Measurements from ENCODE around the gene RUFY4.
"Not testable (repeated sequence)": the region's sequence is repeated elsewhere in the genome, so short reads cannot be mapped to it uniquely, and the experiment has no call there.

Gene RUFY4

DNA sequence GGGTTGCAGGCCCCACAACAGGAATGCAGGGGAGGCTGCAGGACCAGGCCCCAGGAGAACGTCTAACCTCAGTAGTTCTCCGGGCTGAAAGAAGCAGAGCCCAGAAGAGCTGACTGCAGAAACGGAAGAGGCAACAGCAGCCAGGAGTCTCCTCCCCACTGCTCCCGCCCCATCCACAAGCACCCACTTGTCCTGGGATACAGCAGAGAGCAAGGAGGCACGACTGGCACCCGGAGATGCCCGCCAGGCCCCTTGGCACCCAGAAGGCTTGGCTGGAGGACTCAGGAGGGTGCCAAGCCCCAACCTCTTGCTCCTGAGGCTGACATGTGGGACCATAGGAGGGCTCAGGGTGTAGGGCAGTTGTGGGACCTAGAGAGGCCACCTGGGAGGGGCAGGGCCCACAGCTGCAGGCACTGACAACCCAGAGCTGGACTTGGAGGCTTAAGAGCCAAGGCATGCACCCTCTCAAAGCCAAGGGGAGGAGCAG lies 37.2 kb upstream of the RUFY4 start:
- no peak for DNase-seq

DNA sequence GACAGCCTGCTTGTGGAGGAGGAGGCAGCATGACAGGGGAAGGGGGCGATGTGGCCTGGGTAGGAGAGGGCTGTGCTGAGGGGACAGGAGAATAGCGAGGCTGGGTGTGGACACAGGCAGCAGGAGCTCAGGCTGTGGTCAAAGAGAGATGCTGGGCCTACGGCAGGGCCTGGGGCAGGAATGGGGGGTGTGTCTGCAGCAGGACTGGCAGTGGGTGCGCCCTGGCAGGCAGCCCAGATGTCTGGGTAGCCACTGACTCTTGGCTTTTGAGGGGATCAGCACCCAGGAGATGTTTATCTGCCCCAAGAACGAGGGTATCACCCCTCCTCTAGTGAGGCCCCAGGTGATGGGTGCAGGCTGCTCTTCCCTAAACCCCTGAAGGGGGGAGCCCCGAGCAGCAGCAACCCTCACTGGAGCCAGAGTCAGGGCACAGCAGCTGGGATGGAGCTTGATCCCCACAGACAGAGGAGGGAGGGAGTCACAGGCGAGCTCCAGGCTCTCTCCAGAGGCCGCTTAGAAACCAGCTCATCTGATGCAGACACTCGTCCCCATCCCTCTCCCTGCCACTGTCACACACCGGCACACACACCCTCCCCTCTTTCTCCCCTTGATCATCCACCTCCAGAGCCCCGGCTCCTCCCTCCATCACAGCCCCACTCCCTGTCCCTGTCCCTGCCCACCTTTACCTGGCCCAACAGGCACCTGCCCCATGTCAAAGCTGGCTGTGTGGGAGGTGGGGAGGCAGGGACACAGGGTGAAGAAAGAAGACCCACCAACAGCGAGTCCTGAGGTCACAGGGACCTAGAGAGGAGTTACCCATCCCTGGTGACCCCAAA lies 36.5 kb upstream of the RUFY4 start:
- peak; percentile 19 for DNase-seq

DNA sequence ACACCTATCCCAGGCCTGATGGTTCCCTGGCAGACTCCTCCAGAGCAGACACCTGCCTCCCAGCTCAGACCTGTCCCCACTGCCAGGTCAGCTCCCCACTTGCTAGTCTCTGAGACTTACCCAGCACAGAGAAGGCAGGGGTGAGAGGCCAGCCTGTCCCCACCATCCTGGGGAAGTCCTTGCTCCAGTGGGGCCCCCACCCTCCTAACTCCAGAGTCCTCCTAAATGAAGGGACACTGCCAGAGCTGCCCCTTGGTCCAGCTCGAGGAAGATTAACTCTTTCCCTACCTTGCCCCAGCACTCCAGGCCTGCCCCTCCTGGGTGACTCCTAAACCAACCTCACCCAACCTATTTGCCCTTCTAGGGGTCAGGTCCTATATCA lies 35.9 kb upstream of the RUFY4 start:
- no peak for DNase-seq

DNA sequence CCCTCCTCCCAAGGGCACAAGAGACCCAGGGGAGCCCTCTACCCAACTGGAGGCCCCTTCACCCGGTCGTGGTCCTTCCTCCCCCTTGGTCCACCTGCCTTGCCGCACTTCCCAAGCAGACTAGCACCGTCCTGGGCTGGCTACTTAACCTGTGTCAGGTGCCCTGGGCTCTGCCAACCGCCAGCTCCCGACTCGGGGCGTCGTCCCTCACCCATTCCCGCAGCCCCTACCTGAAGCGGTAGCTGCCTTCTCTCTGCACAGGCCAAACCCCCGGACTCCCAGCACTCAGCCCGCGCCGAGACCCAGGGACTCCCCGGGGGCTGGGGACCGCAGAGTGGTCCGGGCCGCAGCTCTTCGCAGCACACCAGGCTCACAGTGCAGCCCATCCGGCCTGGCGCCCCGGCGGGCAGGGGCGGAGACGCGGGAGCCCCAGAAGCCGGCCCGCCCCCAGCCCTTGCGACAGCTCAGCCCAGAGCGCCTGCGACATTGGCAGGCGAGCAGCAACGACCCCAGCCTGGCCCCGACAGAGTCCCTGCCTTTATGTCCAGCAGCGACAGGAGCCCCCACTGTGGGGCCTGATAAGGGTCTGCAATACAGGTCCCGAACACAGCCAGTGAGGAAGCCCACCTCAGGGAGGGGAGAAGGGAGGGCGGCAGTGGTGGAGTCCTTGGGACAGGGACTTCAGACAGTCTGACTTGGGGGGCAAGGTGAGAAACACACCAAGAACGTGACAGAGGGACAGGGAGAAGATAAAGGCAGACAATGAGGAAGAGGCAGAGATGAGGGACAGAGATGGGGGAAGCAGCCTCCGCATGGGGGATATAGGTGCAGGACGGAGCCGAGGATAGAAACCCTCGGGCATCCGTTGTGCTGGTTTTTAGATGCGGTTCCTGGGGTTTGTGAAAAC lies 35.2 kb upstream of the RUFY4 start:
- no peak for DNase-seq

DNA sequence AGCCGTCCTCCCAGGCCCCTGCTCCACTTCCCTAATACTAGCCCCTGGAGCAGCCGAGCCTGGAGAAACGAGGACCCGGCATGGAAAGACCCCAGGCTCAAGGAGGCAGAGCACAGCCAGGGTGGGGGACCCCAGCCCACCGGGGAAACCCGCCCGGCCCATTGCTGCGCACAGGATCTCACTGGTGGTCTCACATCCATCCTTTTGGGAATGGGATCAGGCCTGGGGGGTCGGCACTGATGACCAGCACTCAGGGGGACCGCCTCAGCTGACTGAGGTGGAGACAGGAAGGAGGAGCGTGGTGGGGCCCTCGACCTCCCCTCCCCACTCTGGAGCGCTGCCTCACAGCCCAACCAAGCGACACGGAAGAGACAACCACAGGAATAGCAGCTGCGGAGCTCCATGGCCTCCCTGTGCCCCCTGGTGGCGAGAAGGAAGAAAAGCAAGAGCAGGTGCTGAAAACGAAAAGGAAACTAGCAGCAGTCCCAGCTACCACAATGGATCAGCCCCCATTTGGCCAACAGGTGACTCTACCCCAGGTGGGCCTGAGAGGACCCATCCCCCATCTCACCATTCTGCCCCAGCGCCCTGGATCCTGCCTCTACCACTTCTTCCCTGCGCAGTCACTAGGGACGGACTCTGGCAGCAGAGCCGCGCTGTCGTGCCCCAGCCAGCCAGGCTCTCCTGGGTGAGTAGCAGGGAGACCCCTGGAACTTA lies 34.4 kb upstream of the RUFY4 start:
- peak; percentile 67 for DNase-seq

DNA sequence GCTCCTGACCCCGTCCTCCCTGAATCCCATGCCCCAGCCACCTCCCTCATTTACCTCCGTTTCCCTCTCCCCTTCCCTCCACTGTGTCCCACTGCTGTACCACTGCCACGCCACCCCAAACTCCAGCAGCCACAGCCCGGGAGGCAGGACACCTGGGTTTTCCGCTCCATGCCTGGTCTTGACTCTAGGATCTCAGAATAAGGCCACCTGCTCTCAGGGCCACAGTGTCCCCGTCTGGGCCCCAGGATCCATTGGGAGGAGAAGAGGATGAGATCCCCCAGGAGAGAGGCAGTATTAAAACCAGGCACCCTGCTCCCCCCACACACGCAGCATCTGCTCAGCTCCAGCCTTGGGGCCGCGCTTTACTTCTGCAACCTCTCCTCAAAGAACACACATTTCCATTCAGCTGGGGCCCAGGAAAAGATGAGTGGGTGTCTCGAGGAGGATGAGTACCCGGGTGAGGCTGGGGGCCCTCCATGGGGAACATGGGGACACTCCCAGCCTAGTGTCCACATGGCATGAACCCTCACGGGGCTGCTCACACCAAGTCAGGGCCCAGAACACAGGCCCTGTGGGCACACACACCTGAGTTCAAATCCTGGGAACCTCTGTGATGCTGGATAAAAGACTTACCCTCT lies 33.5 kb upstream of the RUFY4 start:
- DNase-seq: no peak

DNA sequence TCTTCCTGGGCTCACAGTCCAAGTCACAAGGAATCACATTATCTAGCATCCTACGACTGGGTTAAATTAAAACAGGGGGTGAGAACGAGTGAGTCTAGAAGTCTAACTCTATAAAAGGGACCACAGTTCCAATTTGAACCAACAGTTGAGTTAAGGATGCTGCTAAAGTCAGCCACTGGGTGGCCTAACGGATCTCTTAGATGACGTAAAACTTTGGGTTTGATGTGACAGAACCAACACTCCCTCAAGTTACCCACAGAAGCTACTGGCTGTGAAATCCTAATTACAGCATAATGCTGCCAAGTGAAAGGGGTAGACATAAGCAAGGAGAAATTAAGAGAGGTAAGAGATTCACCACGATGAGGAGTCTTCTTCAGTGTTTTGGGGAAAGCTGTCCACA lies 32.7 kb upstream of the RUFY4 start:
- no peak for DNase-seq

DNA sequence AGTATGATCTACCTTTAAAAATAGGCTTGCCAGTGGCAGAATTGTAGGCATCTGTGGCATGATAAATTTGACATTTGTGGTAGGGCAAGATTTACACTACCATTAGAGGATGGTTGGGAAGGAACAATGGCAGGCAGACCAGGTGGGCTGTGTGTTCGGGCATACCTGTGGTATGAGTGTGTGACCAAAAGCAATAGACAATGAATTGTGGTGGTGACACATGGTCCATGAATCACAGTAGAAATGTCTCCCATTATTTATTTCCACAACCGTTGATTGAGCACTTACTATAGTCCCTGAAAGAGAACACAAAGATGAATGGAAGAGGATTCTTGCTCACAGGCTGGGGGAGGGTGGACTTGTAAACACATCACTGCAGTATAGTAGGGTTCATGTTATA lies 29.9 kb upstream of the RUFY4 start:
- DNase-seq: no peak

DNA sequence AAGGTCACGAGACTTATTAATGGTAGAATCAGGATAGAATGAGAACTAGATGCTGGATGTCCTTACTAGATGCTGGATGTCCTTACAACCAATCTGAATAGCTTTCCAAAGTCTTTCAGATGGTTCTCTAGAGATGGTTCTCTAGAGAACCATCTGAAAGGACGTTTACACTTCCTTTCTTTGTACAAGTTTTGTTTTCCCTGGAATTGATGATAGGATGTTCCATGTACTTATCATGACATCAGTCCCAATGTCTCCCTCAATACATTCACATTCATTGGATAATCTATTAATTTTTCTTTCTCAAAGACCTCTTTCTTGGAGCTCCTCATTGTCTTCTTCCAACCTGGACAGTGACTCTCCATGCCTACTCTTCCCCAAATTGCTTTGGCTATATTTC lies 28.2 kb upstream of the RUFY4 start:
- DNase-seq: no peak

DNA sequence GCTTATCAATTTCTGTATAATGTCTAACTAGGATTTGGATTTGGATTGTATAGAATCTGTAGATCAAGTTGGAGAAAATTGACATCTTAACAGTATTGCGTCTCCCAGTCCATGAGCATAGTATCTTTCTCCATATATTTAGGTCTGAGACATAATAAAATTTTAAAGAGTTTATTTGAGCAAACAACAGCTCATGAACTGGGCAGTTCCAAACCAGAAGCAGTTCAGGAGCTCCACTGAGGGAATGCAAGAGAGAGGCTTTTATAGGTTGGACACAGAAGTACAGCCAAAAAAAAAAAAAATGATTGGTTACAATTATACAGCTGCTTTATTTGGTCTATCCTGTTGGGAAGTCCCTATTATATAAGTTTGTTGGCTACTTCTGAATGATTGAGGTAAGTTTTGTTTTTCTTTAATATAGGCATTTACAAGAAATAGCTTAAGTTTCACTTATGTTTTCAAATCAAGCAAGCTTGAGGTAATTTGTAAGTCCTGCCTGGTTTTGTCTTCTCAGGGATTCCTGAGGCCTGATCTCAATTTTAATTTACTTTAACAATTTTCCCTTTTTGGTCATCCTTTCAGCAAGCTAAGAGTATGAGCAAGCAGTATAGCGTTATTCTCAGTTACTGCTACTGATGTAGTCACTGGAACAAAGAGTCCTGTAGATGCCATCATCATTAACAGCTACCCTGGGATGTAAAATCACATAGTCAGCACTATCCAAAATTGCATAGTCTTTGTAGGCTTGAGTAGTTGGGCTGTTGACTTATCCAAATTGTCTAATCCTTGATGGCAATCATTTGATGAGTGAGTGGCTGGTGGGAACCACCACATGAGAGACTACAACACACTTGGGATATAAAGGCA lies 27.5 kb upstream of the RUFY4 start:
- no peak for DNase-seq

DNA sequence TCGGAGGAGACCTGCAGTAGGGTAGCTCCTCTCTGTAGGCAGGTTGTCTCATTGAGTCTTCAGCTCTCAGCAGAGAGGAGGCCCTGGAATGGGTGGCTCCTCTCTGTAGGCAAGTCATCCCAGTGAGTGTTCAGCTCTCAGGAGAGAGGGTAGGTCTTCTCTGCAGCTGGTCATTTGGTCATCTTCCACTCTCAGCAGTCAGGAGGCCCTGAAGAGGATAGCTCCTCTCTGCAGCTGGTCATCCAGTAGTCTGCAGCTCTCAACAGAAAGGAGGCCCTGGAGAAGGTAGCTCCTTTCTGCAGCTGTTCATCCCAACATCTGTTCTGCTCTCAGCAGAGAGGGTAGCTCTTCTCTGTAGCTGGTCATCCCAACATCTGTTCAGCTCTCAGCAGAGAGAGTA lies 26.0 kb upstream of the RUFY4 start:
- no peak for DNase-seq

DNA sequence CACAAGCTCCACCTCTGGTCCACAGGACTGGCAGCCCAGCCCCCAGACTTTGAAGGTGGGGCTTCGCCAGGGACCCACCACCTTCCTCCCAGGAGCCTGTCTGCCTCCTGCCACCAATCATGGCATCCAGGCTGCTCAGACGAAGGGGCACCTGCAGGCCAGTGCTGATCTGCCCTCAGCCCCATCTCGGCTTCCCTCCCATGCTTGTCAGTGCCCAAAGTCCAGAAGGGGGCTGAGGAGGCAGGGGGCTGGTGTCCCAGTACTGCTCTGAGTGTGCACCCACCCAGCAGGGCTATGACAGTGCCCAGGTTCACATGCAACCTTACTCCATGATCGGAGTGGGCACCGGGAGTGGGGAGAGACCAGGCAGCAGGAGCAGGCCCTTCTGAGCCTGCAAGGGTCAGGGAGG lies 25.3 kb upstream of the RUFY4 start:
- no peak for DNase-seq

DNA sequence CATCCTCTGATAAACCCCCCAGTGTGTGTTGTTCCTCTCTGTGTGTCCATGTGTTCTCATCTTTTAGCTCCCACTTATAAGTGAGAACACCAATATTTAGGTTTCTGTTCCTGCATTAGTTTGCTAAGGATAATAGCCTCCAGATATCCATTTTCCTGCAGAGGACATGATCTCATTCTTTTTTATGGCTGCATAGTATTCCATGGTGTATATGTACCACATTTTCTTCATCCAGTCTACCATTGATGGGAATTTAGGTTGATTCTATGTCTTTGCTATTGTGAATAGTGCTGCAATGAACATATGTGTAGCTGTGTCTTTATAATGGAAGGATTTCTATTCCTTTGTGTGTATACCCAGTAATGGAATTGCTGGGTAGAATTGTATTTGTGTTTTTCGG lies 24.5 kb upstream of the RUFY4 start:
- DNase-seq: not testable (repeated sequence)

DNA sequence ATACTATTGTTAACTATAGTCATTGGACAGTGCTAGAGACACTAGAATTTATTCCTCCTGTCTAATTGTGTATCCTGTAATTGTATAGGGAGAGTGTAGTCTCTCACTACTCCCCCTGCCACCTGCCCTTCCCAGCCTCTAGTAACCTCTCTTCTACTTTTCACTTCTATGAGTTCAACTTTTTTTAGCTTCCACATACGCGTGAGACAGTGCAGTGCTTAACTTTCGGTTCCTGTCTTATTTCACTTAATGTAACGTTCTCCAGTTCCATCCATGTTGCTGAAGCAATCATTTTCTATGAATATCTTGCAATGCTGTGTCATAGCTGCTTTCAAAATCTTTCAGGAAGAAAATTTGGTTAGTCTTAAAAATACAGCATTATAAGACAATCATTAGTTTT lies 22.8 kb upstream of the RUFY4 start:
- no peak for DNase-seq

DNA sequence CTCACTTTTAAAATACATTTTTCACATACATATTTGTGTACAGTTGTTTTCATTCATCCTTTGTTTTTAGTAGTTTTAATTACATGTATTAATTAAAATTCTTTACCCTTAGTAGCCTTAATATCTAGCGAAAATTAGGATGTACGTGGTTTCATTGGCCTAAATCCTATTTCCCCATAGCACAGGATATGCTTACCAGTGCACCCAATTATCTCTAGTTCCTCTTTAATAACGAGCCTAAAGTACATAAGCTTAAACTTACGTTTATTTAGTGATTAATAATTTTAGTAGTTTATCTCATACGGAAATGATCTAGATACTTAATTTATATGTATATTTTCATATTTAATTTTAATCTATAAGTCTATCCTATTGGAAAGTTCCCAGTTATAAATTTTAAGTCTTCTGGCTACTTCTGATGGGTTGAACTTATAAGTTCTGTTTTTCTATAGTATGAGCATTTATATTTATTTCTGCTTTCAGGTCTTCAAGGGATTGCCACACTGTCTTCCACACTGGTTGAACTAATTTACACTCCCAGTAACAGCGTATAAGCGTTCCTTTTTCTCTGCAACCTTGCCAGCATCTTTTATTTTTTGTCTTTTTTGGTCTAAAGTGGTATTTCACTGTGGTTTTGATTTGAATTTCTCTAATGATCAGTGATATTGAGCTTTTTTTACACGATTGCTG lies 21.4 kb upstream of the RUFY4 start:
- DNase-seq: no peak

DNA sequence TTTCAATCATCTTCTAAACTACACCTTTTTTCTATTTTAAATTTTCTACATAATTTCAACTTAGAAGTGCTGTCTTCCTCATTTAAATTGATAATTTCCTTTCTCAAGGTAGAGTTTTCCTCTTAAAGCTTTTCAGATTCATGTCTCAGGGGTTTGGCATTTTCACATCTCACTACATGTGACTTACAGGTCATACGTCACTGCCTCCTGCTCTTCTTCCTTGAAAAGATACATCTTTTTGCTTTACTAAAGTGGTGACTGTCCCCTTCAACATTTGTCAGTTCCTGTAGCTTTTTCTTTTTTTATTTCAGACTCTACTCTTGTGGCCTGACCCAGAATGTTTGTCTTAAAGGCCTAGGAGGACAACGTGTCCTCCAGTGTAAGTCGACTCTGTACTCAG lies 17.1 kb upstream of the RUFY4 start:
- DNase-seq: no peak

DNA sequence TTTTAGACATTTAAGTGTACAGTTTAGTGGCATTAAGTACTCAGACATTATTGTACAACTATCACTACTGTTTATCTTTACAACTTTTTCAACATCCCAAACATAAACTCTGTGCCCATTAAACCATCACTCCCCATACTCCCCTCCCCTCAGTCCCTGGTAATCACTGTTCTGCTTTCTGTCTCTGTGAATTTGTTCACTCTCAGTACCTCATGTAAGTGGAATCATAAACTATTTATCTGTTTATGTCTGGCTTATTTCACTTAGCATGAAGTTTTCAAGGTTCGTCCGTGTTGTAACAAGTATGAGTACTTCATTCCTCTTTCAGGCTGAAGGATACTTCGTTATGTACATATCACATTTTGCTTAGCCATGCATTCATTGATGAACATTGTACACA lies 9.8 kb upstream of the RUFY4 start:
- no peak for DNase-seq

DNA sequence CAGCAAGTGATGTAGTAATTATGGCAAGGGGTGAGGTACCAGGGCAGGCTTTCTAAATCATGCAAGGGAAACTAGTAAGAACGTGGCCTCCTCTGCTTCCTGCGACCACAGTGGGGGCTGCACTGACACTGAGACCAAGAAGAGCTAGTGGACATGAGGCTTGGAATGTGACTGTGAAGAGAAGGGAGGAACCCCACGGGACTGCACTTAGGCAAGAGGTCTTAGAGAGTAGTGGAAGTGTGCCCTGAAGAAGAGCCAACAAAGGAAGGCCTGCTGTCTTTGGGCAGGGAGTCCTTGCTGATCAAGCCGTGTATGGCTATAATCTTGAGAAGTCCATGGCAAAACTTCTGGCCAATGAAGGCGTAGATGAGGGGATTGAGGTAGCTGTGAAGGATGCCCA lies 8.9 kb upstream of the RUFY4 start:
- no peak for DNase-seq

DNA sequence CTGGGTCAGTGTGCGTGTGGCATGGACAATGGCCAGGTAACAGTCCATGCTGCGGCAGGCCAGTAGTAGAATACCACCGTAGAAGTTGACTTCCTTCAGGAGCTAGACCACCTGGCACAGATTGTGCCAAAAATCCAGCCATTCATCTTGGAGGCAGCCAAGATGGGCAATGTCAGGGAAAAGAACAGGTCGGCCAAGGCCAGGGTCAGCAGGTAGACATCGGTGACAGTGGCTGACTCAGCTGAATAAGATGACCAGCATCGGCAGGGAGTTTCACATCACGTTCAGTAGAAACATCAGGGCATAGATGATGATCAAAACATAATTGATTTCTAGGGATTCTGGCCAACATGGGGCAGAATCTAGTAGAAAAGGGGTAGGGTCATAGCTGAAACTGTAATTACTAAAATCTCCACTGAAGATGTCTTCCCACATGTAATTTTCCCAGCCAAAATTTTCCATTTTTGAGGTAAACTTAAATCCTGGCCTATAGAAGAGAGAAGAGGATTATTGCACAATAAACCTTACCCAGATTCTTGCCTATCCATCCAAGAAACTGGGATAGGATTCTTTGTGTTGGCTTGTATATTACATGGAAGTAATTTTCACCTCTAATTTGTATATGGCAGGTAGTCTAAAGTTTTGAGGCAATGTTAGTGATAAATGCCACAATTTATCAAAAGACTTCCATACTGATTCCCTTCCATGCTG lies 7.9 kb upstream of the RUFY4 start:
- DNase-seq: no peak

DNA sequence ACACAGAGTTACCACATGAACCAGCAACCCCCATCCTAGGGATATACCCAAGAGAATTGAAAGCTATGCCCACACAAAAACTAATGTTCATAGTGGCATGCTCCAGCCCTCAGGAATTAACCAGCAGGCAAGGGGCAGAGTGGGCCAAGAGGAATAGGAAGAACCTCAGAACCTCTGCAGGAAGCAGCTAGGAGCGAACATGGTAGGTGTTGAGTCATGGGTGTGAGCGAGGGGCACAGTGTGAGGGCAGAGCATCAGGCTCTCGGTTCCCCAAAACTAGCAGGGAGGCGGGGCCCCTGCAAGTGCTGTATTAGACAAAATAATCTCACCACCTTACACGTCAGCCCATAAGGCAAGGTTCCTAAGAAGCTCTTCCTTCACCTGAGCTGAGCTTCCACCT lies 5.6 kb upstream of the RUFY4 start:
- DNase-seq: no peak

DNA sequence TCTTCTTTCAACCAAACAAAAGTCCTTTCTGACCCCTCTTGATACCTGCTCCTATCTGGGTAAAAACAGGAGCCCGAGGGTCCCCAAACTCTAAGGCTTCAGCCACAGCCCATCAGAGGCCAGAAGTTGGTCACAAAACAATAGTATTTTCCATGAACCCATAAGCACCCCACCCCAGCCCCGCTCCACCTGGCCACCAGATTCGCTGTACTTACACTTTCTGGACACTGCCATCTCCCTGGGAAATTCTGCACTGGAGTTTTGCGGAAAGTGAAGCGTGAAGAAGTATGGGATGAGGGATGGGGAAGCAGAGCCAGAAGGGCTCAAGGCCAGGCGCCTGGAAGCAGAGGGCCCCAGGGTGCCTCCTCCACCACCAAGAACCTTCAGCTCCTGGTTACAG lies 5.2 kb upstream of the RUFY4 start:
- no peak for DNase-seq

All from EL (cell line).